GM19239 (cell line): ENCODE results near the gene MYPN.
"Not testable (repeated sequence)": the region's sequence is repeated elsewhere in the genome, so short reads cannot be mapped to it uniquely, and the experiment has no call there.

Experiments used
- DNase-seq: peaks from one replicate; pipeline ENCODE4 v3.0.0; 2011; ENCODE audit warnings: low spot score; ENCODE audit not compliant: insufficient read length
- FAIRE-seq: peaks from 2 replicates; lab custom pipeline; 2011; peaks lifted over from hg19 to GRCh38; lab: Jason Lieb, UNC

The MYPN gene

DNA sequence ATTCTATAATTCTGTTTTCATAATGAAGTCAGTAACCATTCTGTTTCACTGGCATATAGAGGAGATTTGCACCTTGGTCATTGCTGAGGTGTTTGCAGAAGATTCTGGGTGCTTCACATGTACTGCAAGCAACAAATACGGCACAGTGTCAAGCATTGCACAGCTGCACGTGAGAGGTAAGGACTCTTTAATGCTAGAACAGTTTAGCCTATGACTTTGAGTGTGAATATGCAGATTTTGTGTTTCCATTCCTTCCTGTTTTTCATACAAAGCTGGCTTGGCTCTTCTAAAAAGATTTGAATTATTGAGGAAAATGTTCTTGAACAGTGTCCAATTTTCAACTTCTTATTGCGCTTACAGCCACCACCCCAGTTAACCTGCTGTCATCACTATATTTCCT, 56.4 kb downstream of the MYPN start:
- FAIRE-seq (no peak), DNase-seq (no peak)

DNA sequence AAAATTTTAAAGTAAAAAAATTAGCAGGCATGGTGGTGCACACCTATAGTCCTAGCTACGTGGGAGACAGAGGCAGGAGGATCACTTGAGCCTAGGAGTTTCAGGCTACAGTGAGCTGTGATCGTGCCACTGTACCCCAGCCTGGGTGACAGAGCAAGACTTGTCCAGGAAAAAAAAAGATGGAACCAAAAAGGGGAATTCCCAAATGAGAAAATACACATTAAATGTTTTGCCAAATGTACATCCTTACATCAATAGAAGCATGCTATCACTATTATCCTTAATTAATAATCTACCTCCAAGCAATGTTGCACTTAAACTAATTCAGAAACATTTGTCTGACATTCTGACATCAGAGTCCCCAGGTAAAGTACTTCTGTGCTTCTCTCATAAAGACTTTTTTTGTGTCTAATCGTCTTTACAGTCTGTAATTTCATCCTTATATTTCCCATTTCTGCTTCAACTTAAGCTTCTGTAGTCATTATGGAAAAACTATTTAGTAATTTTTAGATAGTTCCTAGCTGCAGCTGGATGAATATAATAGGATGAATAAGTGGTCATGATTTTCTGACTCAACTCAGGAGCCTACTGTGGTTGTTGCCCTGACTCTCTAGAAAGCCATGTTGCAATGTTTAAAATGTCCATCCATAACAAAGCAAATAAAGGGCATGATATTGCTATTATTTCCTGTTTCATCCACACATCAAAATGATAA, 57.7 kb downstream of the MYPN start:
- FAIRE-seq (no peak), DNase-seq (no peak)

DNA sequence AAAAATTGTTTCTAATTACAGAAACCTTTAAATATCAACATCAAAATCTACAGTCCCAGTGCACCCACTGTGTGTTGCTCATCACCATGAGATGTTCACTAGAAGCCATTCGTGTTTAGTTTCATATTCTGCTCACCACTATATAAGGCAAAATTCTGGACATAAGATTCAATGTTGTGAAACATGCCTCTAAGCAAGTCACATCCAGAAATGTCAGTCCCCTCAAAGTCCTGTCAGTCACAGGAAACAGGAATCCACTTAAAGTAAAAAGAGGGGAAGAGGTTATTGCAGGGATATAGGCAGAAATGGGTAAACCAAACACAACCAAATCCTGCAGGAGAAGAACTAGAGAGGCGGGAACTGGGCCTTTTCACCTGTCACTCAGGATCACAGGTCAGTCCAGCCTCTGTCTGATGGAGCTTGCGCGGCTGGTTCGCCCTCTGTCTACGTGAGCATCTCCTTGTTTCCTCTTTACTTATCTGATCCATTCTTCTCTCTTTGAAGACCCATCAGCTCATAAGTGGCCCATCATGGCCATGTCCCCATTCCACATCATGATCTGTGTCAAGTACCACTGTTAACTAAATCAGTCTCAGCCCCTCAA, 58.4 kb downstream of the MYPN start:
- DNase-seq (no peak), FAIRE-seq (no peak)

DNA sequence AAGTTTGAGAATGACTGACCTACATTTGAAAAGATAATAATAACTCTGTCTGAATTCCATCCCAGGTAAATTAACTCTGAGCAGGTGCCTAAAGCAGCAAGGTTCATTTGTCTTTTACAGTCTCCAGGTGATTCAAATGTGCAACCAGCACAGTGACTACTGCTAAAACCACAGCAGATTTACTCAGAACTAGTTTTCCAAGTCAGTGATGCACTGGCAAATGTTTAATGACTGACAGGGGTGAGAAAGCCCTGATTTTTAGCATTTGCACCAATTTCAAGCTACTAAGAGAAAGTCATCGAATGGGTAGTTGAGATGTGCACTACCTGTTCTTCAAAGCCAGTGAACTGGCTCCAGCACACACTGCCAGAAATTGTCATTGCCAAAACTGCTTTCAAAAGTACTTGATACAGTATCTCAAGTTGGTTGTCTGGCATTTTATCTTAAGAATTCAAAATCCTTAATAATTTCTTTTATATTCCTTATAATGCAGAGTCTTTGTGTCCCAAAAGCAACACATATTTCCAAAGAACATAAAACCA, 62.3 kb downstream of the MYPN start:
- DNase-seq = no peak
- peak; percentile 48 for FAIRE-seq

DNA sequence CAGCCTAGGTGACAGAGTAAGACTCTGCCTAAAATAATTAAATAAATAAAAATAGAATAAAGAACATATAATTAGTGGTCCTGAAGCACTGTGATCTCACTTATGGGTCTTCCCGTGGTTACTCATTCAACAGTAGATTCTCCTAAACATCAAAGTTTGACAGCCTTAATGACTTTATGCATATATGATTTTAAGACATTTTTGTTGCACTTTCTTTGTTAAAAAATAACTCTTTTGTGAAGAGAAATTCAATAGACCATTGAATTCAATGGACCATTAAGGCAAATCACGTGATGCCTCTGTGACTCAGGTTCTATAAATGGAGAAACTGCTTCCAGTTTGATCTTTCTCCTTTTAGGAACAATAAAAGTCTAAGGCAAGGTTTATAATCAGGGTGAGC, 63.0 kb downstream of the MYPN start:
- no peak for DNase-seq
- peak; percentile 74 for FAIRE-seq

DNA sequence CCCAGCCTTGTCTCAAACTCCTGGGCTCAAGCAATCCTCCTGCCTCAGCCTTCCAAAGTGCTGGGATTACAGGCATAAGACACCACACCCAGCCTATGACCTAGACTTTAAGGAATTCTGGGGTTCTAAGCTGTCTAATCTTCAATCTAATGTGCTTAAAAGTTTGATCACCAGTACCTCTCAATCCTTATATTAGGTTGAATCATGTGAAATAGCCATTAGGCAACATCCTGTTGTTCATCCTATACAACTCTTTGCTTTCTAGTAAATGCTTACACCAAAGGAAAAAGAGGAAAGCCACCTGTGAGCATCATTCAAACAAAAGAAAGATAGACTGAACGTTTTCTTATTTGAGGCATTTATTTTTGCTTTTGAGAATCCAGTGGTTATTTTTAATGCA, 66.7 kb downstream of the MYPN start:
- DNase-seq (no peak), FAIRE-seq (no peak)

DNA sequence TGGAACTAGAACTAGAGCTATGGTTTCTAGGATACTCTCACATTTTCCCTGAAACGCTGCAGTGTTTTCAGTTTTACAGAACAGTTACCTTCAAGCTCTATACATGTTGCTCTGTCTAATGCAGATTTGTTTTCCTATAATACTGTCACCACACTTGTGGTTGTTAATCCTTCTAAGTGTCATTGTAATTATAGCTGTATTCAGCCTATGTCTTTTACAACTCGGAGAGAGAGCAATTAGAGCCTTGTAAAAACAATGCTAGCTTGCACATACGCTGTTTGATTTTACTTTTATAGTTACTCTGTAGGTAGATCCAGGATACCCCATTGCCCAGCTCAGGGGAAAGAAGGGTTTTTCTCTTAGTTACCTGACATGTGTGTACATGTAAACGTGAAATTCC, 67.5 kb downstream of the MYPN start:
- FAIRE-seq = no peak
- DNase-seq = no peak

DNA sequence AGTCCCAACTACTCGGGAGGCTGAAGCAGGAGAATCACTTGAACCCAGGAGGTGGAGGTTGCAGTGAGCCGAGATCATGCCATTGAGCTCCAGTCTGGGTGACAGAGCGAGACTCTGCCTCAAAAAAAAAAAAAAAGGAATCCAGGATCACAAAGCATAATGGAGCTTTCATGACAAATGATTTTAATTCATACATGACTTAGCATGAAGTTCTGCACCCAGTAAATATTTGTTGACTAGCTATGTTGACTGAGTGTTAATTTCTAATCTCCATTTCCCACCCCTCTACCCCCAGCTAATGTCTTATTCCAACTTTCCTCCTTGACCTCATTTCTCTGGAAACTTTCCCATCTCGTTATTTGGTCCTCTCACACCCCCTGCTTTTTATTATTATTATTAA, 69.3 kb downstream of the MYPN start:
- no peak for FAIRE-seq
- DNase-seq = no peak

DNA sequence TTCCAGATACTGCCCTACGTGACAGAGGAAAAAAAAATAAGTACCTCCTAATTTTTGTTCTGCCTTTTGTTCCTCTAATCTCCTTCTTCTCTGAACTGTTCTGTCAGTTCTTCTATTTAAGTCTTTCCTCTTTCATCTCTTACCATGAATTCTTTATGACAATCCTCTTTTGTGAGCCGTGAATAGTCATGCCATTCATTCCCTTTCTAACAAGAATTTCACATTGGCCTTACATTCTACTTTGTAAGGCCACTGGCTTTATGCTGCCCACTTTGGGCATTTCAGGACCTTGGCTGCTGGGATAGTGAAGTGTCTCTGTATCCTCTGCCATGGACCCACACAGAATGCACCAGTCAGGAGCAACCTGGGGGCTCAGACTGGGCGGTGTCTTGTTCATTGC, 69.7 kb downstream of the MYPN start:
- no peak for FAIRE-seq
- no peak for DNase-seq

DNA sequence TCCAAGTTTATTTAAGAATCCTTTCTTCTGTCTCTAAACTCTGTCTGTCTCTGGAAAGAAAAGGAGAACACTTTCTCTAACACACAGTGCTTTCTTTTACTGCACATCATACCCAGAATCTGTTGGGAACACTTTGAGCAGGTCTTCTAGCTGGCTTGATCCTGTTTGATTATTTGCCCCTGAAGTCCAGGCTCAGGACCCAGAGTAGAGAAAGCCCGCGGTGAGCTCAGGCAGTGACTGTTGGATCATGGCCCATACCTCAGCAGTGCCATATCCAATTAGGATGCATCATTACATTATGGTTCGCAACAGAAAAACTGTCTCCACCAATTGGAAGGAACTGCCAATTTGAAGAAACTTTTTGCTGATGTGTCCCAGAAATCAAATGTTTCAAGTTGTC, 71.2 kb downstream of the MYPN start:
- DNase-seq = no peak
- no peak for FAIRE-seq

DNA sequence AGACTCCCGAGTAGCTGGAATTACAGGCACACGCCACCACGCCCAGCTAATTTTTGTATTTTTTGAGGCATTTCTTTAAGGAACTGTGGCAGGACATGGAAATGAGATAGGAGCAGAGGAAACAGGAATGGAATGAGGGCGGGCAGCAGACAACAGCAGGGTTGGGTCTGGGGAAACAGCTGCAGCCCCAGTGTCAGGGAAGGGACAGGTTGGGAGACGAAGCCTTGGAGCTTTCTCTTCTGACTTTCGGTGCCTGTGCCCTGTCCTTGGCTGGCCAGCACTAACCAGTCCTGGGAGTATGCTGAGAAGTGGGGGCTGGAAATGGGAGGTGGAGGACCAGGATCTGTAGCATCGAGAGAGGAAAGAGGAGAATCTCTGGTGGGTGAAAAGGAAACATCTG, 75.3 kb downstream of the MYPN start:
- DNase-seq (no peak), FAIRE-seq (no peak)

DNA sequence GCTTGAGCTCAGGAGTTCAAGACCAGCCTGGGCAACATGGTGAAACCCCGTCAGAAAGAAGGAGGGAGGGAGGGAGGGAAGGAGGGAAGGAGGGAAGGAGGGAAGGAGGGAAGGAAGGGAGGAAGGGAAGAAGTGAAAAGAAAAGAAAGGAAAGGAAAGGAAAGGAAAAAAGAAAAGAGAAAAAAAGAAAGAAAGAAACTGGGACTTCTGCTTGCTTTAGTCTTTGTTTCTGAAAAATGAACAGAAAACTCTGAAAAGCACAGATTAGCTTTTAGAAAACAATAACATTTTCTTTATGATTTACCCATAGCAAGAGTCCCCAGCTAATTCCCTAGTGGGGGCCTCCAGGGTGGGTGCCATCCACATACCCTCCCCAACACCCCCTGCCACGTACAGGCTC, 75.8 kb downstream of the MYPN start:
- FAIRE-seq (no peak), DNase-seq (no peak)

DNA sequence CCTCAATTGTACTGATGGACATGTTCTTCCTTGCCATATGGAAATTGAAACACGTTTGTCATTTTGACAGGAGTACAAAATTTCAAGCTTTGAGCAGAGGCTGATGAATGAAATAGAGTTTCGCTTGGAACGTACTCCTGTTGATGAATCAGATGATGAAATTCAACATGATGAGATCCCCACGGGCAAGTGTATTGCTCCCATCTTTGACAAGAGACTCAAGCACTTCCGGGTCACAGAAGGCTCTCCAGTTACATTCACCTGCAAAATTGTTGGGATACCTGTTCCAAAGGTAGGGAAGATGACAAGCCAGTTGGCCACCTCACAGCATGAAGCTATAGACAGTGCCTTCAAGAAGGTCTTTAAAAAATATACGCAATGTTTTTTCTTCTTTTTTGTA, 79.5 kb downstream of the MYPN start:
- FAIRE-seq (no peak), DNase-seq (no peak)

DNA sequence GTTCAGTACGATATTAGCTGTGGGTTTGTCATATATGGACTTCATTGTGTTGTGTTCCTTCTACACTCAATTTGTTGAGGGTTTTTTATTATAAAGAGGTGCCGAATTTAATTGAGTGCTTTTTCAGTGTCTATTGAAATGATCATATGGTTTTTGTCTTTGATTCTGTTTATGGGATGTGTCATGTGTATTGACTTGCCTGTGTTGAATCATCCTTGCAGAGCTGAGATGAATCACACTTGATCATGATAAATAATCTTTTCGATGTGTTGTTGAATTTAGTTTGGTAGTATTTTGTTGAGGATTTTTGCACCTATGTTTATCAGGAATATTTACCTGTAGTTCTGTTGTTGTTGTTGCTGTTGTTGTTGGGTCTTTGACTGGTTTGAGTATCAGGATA, 82.8 kb downstream of the MYPN start:
- no peak for DNase-seq
- FAIRE-seq = no peak

DNA sequence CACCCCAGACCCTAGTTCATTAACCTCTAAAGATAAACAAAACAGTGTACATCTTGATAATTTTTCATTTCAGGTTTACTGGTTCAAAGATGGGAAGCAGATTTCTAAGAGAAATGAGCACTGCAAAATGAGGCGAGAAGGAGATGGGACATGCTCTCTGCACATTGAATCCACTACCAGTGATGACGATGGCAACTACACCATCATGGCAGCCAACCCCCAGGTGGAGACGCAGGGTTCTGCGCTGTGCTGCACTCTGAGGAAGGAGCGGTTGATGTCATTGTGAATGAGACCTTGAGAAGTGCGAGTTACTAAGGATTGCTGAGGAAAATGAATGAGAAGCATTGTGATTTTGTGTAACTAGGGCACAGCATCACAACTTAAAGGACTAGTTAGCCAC, 85.0 kb downstream of the MYPN start:
- DNase-seq (no peak), FAIRE-seq (no peak)

DNA sequence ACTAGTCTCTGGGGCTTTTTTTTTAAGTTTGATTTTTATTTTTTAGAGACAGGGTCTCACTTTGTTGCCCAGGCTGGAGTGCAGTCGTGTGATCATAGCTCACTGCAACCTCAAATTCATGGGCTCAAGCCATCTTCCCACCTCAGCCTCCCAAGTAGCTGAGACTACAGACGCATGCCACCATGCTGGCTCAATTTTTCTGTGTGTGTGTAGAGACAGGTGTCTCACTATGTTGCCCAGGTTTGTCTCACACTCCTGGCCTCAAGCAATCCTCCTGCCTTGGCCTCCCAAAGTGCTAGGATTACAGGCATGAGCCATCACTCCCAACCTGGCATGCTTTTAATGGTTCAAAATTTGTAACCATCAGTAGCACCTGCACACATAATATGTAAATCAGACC, 86.5 kb downstream of the MYPN start:
- FAIRE-seq, DNase-seq: not testable (repeated sequence)

DNA sequence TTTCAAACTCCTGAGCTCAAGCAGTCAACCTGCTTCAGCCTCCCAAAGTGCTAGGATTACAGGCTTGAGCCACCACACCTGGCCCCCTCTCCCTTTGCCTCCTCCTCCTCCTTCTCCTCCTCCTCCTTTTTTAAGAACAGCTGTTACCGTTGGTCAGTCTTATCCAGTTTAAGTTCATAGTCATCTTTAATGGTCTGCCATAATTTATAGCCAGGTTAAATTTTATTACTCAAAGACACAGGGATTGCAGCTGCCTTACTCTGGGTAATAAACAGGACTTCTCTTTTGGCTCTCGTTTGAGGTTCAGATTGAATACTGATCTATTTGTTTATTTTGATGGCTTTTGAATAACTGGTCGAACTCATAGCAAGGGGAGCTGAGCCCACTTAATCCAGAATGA, 87.4 kb downstream of the MYPN start:
- FAIRE-seq (no peak), DNase-seq (no peak)

DNA sequence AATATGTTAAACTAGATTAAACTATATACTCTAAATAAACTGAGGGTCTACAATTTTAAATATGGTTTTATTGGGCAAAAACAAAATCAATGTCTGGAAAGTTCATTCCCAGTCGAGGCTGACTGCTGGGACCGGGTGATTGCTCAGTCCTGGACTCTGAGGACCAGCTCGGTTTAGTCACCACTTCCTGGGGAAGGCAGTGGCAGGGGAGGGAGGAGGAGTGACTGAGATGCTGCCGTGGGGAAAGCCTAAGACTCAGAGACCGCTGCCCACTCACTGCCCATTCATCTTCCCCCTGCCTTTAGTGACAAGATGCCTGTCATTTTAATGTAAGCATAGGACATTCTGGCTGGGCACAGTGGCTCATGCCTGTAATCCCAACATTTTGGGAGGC, 93.7 kb downstream of the MYPN start:
- no peak for DNase-seq
- FAIRE-seq = no peak

DNA sequence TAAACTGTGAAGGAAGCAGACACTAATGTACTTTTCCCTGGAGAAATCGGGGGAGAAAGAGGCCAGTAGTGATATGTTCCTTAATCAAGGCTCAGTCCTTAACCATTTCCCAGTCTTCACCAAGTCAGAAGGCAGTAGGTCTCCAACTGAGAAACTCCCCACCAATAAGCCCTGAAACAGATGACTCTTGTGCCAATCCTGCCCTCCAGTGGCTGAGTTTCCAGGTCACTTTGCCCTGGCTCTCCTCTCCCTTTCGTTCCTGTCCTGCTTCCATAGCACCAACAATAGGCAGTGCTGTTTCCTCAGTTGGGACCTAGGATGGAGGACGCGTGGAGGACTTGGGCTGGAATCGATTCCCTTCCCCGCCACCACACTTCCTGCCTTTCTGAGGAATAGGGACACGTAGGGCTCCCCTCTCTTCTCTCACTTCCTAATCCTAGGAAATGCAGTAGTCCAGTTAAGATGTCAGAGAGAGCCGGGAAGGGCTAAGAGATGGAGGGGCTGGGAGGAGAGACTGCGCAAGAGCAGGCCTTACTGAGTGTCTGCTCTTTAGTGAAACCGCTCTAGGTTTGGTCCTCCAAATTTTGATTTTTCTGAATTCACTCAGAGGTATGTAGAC, 99.2 kb downstream of the MYPN start:
- DNase-seq = peak; percentile 36
- FAIRE-seq = peak; percentile 78

DNA sequence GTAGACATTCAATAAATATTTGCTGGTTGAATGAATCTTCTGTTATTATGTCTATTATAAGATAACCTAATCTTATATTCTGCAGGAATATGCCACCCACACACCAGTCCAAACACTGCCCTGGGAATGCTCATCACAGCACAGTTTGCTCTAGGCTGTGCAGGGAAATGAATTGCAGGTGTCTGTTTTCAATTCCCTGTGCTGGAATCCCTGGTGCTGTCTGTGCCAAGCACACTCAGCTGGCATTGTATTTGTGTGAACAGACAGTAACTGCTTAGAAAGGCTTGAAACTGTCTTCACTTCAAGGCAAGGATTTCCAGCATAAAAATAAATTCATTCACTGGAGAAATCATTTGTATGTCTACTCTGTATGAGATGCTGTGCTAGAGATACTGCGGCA, 102.4 kb downstream of the MYPN start:
- DNase-seq = no peak
- FAIRE-seq = no peak

DNA sequence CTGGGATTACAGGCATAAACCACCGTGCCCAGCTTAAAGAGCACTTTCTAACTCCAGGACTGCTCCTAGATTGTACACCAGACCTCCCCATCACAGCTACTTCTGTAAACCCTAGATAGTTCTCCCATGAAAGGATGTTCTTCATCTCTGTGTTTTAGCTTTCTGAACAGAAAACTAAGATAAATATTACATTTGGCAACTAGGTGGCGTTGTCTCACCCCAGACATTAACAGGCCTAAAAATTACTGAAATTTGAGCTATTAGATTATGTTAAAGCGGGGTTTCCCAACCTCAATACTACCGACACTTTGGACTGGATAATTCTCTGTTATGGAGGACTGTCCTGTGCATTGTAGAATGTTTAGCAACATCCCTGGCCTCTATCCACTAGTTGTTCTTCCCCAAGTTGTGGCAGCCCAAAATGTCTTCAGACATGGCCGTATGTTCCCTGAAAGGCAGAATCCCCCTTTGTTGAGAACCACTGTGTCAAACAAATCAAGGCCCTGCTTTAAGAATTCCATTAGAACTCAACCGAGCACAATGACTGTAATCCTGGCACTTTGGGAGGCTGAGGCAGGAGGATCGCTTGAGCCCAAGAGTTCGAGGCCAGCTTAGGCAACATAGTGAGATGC, 103.5 kb downstream of the MYPN start:
- FAIRE-seq (peak; percentile 61), DNase-seq (no peak)
